NCI-H146 (cell line): ENCODE data around the gene DIS3L.
A peak's percentile ranks its signal among the peaks of the same experiment; 100 is the strongest.
"Not testable (repeated sequence)": the region's sequence is repeated elsewhere in the genome, so short reads cannot be mapped to it uniquely, and the experiment has no call there.

ENCODE experiments used
- DNase-seq: peaks from one replicate; lab custom pipeline; 2025; lab: John Stamatoyannopoulos, UW

DIS3L gene

GRCh38 chr15:66310786-66311185 lies 17.4 kb downstream of the DIS3L start:
- no peak for DNase-seq

GRCh38 chr15:66312144-66312543 lies 18.8 kb downstream of the DIS3L start:
- no peak for DNase-seq

GRCh38 chr15:66323312-66323928 lies 30.1 kb downstream of the DIS3L start:
- DNase-seq: no peak

GRCh38 chr15:66326051-66326450 lies 32.7 kb downstream of the DIS3L start:
- no peak for DNase-seq

- no peak for DNase-seq
Measured at GRCh38 chr15:66327736-66328135, 34.4 kb downstream of the DIS3L start.

- DNase-seq: no peak
Measured at GRCh38 chr15:66328771-66329170, 35.4 kb downstream of the DIS3L start.

GRCh38 chr15:66348530-66348929 lies 55.2 kb downstream of the DIS3L start:
- DNase-seq: not testable (repeated sequence)

GRCh38 chr15:66356077-66356358 lies 62.6 kb downstream of the DIS3L start:
- DNase-seq: no peak

- DNase-seq: peak; percentile 91
Measured at GRCh38 chr15:66356359-66357236, 63.2 kb downstream of the DIS3L start, which contains the start of gene TIPIN. TSS of gene TIPIN (minus strand) at chr15:66356685. CDS start at chr15:66352947, 3,738 bp downstream.

GRCh38 chr15:66359740-66360139 lies 66.4 kb downstream of the DIS3L start:
- DNase-seq: no peak

- DNase-seq: not testable (repeated sequence)
Measured at GRCh38 chr15:66361745-66362460, 68.5 kb downstream of the DIS3L start.

- no peak for DNase-seq
Measured at GRCh38 chr15:66362776-66363175, 69.4 kb downstream of the DIS3L start.

- no peak for DNase-seq
Measured at GRCh38 chr15:66364944-66365528, 71.7 kb downstream of the DIS3L start.

- no peak for DNase-seq
Measured at GRCh38 chr15:66369773-66370651, 76.6 kb downstream of the DIS3L start.

- no peak for DNase-seq
Measured at GRCh38 chr15:66374179-66374578, 80.8 kb downstream of the DIS3L start.

- DNase-seq: no peak
Measured at GRCh38 chr15:66378814-66379430, 85.6 kb downstream of the DIS3L start.

- DNase-seq: not testable (repeated sequence)
Measured at GRCh38 chr15:66381376-66381775, 88.0 kb downstream of the DIS3L start.
